HG02840 (cell line): ENCODE measurements around the gene VSTM4.

Source experiments
- ATAC-seq: cut with Tn5 transposase; IDR thresholded peaks from one replicate; pipeline ENCODE4 v1.9.1; 2021; ENCODE audit warnings: mild to moderate bottlenecking, moderate library complexity, moderate number of reproducible peaks; ENCODE audit not compliant: unreplicated experiment, low FRiP score

VSTM4 gene

DNA sequence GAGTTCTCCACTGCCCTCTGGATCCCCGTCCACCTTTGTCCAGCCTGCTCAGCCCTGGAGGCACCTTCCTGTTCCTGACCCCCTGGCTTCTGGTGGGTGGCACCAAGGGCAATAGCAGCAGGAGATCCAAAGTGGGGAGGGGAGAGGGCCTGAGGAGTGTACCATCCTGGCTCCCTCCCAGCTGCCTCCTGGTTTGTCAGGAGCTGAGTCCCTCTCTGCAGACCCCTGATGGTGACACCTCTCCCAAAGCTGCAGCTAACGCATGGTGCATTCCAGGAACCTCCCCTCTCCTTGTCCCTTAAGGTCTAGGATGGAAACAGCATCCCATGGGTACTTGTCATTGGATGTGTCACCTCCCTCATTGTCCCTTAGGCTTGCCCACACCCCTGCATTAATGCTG lies 39.6 kb downstream of the VSTM4 start:
- no peak for ATAC-seq

DNA sequence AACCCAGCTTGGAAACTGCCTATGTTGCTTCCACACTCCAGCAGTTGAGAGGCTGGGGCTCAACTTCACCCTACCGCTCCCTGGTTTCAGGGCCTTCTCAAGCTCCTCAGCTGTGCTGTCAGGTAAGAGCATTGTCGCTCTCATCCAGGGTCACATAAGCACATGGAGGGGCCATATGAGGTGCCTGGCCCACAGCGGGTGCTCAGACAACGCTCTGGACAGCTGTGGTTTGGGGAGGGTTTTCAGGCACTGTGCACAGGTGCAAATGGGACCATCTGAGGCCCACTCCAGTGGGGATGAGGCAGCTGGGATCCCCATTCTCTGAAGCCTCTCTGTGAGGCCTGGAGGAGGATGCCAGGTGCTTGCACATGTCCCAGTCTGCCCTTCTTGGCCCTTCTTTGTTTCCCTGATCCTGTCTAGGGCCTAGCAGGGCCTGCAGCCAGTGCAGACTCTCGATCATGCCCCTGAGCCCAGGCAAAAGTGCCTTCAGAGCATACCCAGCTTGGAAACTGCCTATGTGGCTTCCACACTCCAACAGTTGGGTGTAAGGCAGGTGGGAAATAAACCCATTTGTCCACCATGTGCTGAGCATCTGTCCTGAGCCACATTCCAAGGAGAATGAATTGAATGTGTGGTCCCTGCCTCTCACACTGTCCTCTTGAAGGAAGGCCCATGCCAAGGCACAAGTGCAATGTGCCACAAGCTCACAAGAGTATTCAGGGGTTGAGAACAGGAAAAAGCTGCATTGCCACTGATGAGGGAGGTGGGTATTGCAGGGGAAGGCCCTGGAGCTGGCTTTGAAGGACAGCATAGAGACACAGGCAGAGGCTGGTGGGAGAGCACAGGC lies 40.3 kb downstream of the VSTM4 start:
- no peak for ATAC-seq

DNA sequence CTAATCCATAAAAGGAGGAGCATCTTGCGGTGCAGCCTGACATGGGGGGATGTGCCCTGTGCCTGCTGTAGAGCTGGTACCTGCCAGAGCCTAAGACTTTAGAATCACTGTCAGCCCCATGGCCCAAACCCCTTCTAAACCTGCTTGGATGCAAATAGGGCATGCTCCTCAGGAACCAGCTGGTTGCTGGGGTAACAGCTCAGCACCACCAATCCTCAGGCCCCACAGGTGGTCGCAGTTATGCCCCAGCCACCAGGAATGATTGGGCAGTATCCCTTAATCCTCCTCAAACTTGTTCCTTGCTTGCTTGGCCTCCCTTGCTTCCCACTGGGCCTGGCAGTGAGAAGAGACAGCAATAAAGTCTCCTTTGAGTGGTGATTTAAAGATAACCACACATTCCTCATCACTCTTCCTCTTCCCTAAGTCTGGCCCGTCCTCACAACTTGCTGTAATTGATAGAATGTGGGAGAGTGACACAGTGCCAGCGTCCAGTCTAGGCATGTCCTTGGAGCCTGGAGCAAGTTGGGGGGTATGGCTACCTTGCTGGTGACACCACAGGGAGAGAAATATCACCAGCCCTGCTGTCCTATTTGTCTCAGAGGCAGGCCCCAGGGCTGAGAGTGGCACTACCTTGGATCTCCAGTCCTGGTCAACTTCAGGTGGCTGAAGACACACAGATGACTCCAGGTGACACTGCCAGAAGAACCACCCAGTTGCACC lies 43.0 kb downstream of the VSTM4 start:
- ATAC-seq, result no peak

DNA sequence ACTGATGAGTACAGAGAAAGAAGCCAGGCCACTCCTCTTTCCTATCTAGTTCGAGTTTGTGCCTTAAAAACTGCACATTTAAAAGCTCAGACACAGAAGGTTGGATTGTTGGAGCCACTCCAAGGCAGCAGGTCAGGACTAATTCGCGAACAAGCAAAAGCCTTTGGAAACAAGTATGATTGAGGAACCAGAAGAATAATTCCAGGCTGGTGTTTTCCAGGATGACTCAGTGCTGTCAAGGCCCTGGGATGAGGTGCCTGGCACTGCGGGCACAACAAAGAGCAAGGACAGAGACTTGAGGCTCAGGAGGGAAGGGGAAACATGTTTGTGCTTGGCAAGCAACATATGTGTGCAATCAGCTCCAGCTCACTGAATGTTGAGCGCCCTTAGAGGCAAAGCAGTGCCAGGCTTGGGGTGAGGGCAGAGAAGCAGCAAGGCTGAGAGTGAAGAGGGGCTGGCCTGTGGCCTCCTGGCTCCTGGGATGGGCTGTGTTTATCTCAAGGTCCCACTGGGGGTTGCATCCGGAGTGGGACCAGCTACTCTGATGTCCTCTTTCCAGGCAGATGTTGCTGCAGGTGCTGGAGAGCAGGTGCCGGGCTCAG lies 44.1 kb downstream of the VSTM4 start:
- no peak for ATAC-seq

DNA sequence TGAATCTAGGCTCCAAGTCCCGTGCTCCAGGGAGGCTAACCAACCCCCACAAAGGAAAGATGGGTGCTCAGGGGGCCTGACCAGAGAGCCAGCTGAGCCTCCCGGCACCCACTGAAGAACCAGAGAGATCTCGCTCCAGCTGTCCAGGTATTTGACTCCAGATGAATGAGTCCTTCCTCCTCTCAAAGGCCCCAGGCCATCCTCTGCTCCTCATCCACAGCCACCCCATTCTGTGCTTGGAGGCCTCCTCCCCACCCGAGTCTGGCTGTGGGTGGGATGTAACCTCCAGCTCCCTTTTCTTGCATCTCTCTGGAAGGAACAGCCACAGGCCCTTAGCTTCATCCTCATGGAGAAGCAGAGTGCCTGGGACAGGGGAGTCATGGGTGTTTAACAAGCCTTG lies 44.6 kb downstream of the VSTM4 start:
- no peak for ATAC-seq

DNA sequence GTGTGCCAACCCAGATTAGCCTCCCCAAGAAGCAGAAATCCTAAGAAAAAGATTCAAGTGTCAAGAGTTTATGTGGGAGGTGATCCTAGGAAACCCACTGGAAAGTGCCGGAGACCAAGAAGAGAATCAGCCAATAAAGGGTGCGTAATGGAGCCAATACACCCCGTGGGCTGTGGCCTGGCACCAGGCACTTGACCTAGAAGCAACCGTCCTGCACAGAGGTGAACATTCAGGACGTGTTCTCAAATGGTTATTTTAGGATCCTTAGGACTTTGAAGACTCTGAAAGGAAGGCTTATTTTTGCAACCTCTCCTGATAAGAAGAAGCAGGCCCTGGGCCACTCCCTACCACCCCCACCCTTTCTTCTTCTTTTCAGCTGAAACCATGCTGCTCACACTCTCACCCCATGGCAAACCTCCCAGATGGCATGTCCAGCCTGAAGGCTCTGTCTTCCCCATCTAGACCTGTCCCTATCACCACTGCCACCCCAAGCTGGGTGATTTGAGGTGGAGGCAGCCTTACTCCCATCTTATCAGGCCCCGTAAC lies 46.6 kb downstream of the VSTM4 start:
- no peak for ATAC-seq

DNA sequence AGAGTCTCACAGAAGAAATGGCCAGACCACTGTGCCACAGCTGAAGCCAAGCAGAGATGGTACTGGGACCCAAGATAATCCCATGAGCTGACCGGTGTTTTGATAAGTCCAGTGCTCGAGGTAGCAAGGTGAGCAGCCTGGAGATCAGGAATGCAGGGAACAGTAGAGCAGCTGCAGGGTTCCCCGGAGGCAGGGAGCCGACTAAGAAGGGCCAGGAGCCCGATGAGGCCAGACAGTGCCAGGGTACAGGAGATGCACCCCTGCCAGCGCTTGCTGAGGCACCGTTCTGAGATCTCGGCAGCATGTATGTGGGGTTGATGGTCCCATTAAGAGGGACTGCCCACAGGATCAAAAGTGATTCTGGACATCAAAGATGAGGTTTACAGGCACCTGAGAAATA lies 47.1 kb downstream of the VSTM4 start:
- ATAC-seq, result no peak

DNA sequence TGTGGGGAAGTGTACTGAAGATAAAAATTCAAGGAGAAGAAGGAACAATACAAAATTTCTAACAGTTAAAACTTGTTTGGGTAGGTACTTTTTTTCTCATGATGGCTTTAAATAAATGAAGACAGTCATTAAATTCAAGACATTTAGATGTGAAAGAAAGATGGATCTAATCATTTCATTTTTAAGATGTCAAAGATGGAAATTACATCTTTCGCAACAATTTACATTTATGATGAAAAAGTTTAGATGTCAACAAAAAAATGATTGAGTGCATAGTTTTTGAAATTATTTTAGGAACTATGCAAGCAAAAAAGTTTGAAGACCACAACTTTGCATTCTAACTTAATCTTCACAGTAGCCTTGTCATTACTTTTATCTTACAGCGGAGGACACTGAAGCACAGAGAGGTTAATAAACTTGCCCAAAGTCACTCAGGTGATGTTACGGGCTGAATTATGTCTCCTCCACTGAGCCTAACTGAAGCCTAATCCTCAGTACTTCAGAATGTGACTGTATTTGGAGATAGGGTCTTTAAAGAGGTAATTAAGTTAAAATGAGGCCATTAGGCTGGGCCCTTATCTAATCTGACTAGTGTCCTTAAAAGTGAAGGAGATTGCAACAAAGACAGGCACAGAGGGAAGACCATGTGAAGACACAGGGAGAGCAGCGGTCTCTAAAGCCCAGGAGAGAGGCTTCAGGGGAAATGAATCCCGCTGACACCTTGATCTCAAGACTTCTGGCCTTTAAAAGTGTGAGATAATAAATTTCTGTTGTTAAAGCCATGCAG lies 48.2 kb downstream of the VSTM4 start:
- no peak for ATAC-seq

DNA sequence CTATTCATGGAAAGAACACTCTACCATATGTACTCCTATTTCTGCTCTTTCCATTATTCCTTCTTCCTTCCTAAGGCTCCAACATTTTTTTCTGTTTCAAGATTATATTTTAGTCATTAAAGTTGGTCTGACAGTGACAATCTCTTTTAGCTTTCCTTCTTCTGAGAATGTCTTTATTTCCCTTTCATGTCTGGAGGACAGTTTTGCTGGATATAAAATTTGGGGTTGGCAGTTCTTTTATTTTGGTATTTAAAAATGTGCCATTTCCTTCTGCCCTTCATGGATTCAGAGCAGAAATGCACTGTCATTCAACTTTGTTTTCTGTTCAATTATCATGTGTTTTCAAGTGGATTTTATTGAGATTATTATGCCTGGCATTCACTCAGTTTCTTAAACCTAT lies 53.1 kb downstream of the VSTM4 start:
- ATAC-seq, result no peak

DNA sequence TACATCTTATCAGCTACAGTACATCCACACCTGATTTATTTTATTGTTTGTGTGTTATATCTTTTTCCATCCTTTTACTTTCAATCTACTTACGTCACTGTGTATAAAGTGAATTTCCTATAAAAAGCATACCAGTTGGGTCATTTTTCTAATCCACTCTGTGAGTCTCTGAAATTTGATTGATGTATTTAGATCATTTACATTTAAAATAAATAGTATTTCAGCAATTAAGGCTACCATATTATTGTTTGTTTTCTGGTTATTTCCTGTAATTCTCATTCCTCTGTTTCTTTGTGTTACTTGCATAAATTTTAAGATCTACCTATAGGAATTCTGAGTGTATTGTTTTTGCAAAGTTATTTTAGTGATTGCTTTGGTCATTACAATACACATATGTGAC lies 53.7 kb downstream of the VSTM4 start:
- ATAC-seq, result no peak

DNA sequence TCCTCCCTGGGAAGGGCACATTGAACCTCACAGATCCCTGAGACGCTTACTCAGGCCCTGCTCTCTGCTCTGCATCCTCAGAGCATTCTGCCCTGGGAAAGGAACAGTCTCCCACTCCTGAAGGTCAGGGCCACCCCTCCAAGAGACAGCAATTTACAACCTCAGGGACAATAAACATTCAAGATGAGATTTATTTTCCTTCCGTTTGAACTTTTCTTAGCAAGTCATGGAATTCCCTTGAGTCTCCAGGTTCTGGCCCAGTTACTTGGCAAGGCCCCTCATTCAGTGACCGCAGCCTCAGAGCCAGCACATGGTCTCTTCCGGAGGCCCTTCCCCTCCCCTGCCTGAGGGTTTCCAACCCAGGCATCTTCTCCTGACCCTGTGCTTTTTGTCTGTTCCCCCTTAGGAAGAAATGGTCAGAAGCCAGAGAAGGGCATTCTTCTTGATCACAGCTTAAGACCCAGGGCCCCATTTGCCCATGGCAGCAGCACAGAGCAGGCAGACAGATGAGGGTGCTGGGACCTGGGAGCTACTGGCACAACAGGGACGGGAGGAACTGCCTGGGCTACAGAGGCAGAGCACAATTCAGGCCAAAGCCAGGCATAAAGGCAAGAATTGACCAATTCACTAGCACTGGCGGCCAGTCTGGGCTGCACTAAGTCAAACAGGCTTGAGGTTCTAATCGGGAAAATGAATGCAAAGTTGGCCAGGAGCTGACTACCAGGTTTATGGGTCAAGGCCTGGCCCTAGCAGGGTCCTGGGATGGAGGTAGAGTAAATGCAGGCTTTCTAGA lies 56.7 kb downstream of the VSTM4 start:
- no peak for ATAC-seq

DNA sequence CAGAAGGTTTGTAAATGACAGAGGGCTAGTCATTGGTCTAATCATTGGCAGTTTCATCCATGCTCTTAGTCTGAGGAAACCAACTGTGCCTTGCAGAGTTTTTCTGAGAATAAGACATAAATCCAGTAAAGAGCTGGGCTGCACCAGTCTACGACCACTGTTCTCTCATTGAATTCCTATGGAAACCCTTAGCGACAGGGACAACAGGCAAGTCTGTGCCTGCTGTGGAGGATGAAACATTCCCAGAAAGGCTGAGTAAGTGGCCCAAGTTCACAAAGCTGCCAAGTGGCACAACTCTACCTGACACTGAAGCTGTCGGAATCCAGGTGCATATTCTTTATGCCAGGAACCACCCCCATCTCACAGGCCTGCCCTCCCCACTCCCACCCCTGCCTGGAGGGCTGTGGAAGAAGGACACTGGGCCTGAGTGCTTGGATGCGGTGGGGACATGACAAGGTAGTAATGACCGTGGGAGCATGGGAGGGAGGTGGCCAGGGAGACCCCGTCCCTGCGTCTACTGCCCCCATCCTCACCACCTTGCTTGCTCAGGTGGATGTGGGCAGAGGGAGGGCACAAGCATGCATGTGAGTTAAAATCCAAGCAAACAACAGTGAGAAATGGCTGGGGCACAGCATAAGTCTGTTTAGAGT lies 58.0 kb downstream of the VSTM4 start:
- no peak for ATAC-seq

DNA sequence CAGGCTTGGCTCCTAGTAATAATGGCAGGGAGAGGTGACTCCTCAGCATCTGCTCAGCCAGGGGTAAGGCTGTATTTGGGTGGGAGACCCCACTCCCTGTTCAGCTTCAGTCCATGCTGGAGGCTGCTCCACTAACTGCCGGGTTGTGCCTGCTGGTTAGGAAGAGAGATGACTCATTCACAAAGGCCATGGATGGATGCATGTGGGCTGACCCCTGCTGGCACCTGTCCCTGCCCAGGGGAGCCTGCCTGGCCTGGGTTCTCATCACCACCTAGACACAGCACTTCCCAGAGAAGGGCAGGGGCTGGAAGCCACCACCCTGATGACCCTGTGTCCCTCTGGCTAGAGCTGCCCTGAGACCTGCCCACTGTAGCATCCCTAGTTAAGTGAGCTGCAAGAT lies 59.0 kb downstream of the VSTM4 start:
- no peak for ATAC-seq

DNA sequence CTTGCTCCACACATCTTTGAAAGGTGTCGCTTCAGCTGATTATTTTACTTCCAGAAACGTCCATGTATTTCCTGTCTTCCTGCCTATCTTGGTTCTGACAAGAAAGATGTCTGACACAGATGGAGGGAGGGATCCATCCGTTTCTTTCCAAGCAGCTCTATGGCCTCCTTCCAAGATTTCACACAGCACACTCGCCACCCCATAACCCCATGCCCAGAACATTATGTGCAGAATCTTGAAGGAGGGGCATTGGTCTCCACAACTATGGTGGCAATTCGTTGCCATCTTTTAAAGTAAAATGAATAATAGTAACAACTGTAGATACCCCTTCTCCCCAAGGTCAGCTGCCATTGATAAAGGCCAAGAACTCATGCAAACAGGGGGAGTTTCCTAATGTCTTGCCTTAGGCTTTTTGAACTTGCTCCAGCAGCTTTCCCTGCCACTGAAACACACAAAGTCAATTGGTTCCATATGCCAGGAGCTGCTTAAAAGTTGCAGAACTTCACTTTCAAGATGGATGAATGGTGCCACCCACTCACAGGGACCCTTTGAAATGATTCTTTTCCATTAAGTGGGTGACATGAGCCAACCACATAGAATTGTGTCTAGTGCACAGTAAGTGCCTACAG lies 60.0 kb downstream of the VSTM4 start:
- ATAC-seq, result no peak

DNA sequence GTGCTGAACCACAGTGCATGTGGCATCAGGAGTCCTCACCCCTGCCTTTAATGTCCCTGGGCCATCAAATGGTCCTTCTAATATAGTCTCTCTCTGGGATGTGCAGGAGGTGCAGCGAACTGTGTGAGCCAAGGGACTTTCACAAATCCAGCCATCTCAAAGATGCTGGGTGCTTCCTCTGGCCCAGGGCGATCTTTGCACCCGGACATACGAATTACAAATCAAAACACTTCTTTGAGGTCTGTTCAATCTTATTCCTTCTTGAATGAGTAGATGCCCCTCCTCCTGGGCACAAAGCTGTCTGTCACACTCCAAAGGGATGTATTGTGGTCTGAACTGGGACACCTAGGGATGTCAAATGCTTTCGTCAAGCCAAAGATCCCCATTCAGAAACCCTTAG lies 60.6 kb downstream of the VSTM4 start:
- no peak for ATAC-seq

DNA sequence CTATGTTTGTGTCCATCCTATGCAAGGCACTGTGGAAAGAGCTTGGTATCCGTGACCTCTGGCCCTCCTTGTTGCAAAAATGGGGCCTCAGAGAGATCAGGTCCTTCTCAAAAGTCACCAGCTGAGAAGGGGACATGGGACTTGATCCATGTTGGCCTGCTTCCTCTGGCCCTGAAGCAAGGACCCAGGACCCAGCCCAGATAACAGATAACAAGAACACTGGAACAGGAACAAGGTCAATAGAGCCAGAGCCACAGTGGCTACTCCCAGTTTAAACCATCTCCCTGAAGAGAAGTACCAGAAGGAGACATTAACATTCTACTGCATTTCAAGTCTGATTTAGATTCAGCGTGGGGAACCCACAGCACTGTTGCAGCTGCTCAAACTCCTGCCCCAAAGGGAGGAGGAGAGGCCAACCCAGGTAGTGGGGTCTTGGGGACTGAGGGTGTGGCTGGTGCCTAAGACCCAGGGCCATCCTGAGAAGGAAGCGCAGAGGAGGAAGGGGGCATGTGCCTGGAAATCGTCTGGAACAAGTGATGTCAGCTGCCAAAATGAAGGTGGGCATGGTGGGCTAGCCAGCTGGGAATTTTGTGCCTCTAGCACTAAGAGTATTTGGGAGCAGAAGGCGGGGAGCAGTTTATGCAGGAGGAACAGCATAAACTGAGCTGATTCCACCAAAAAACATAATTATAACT lies 61.2 kb downstream of the VSTM4 start:
- no peak for ATAC-seq

DNA sequence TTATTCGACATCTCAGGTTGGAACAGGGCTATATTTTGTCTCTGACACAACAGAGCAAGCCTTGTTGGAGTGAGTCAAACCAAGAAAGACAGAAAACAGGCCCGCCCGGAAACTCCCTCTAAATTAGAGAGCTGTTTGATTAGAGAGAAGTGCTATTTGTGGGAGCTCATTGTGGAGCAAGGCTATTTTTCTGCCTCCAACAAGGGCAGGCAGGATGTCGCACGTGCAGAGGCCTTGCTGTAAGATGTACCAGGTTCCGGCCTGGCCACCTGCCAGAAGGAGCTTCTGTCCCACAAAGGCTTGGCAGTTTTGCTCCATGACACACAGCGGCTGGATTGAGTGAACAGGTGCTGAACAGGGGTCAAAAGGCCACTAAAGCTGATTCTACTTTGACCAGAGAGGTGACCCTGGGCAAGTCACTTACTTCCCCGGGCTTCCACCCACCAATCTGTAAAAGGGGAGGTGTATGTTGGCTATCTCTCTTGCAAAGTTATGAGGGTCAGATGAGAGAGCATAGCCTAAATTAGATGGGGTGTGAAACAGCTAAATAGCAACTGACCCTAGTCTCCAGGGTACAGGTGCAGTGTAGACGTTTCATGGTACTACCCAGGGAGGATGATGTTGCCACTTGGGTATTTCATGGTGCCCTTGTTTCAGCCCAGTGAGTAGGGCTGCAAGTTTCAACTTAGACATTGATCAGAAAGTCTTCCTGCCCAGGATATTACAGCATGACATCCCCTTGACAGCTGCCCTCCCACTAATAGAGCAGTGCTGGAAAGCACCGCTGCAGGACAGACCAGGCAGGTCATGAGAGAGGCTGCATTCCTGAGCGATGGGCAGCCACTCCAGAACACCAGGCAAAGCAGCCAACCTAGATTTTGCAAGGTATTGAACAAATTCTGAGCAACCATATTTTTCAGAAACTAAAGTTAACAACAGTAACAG lies 62.0 kb downstream of the VSTM4 start:
- ATAC-seq, result no peak
